SK-N-SH (cell line): ENCODE data around the gene KMT5C. TPM values are rescaled to one million over a fixed set of nuclear protein-coding genes. Genes with fewer than 3 reads are reported as not detected.
A peak's percentile ranks its signal among the peaks of the same experiment; 100 is the strongest.

Experiments used
- CTCF ChIA-PET: fragments of 300-600, 350-600 bp; formaldehyde crosslinking; extraction: SDS; loops from one replicate; lab custom pipeline; 2021; lab: Yijun Ruan, JAX
- POLR2A ChIA-PET: fragments of 350-600 bp; sonication (Branson Sonifier 250); formaldehyde crosslinking; extraction: SDS; loops from one replicate; lab custom pipeline; 2020; ENCODE audit warnings: antibody characterized with exemption, inconsistent platforms; lab: Yijun Ruan, JAX
- DNase-seq: peaks from one replicate; pipeline ENCODE4 v3.0.0; 2012
- H2AFZ ChIP-seq: fragments of 200-600 bp; sonication (generic); 2 replicates; pipeline ENCODE4 v1.8.1; 2016; ENCODE audit warnings: antibody characterized with exemption, mild to moderate bottlenecking, low read depth
- H3F3A ChIP-seq: fragments of 200-600 bp; sonication (generic); replicated peaks from 2 replicates; pipeline ENCODE3; 2016; ENCODE audit warnings: antibody characterized with exemption, mild to moderate bottlenecking; ENCODE audit not compliant: insufficient read depth
- H3K27ac ChIP-seq, 2 experiments: fragments of 200-500 bp in 1 of 2; fragments of 200-600 bp in 1 of 2; sonication (Bioruptor generic) in 1 of 2; sonication (generic), shearing (Covaris generic) in 1 of 2; 2 replicates each; pipeline versions ENCODE4 v1.5.1 to v1.6.1; 2014 to 2016; ENCODE audit warnings: low read depth in 2 of 2, inconsistent platforms in 1 of 2, low read length in 1 of 2, mild to moderate bottlenecking in 1 of 2, mixed read lengths in 1 of 2
- H3K27me3 ChIP-seq: fragments of 200-600 bp; sonication (generic), shearing (Covaris generic); 2 replicates; pipeline ENCODE4 v1.6.1; 2016; ENCODE audit warnings: mixed run types; ENCODE audit not compliant: insufficient read depth
- H3K36me3 ChIP-seq, 2 experiments: fragments of 200-500 bp in 1 of 2; fragments of 200-600 bp in 1 of 2; sonication (Bioruptor generic) in 1 of 2; sonication (generic) in 1 of 2; replicated peaks in 1 of 2; 2 replicates each; pipeline versions ENCODE3 to v1.5.1; 2014 to 2016; ENCODE audit warnings: low read length in 1 of 2, mild to moderate bottlenecking in 1 of 2; ENCODE audit not compliant: insufficient read depth in 2 of 2, control insufficient read depth in 1 of 2
- H3K4me1 ChIP-seq, 2 experiments: fragments of 200-500 bp in 1 of 2; fragments of 200-600 bp in 1 of 2; sonication (Bioruptor generic) in 1 of 2; sonication (generic), shearing (Covaris generic) in 1 of 2; 2 replicates each; pipeline versions ENCODE4 v1.5.1 to v1.6.1; 2014 to 2016; ENCODE audit warnings: low read depth in 1 of 2, low read length in 1 of 2, mixed run types in 1 of 2; ENCODE audit not compliant: insufficient read depth in 2 of 2, control insufficient read depth in 1 of 2
- H3K4me2 ChIP-seq: fragments of 200-600 bp; sonication (generic), shearing (Covaris generic); 2 replicates; pipeline ENCODE4 v1.6.1; 2017; ENCODE audit warnings: mixed run types
- H3K4me3 ChIP-seq, 2 experiments: fragments of 200-500 bp in 1 of 2; fragments of 200-600 bp in 1 of 2; sonication (Bioruptor generic) in 1 of 2; sonication (generic), shearing (Covaris generic) in 1 of 2; 2 replicates each; pipeline versions ENCODE4 v1.5.1 to v1.8.1; 2014 to 2016; ENCODE audit warnings: low read depth in 2 of 2, inconsistent platforms in 1 of 2, low read length in 1 of 2, mild to moderate bottlenecking in 1 of 2, mixed read lengths in 1 of 2, moderate library complexity in 1 of 2
- H3K79me2 ChIP-seq: fragments of 200-600 bp; sonication (generic); 2 replicates; pipeline ENCODE4 v1.8.1; 2017; ENCODE audit warnings: mild to moderate bottlenecking; ENCODE audit not compliant: insufficient read depth
- H3K9ac ChIP-seq: fragments of 200-600 bp; sonication (generic); 2 replicates; pipeline ENCODE4 v1.6.1; 2017; ENCODE audit warnings: mixed run types
- H3K9me2 ChIP-seq: fragments of 200-600 bp; sonication (generic); 2 replicates; pipeline ENCODE4 v1.6.1; 2017; ENCODE audit warnings: mixed run types
- H3K9me3 ChIP-seq: fragments of 200-600 bp; sonication (generic); 2 replicates; pipeline ENCODE4 v1.6.1; 2017; ENCODE audit warnings: mixed run types, mild to moderate bottlenecking, moderate library complexity
- H4K20me1 ChIP-seq: fragments of 200-600 bp; sonication (generic); 2 replicates; pipeline ENCODE4 v1.6.1; 2017; ENCODE audit warnings: mild to moderate bottlenecking, mixed run types; ENCODE audit not compliant: insufficient read depth
- CTCF ChIP-seq: fragments of 200-600 bp; sonication (generic); IDR thresholded peaks from 2 replicates; pipeline ENCODE4 v1.6.1; 2017; ENCODE audit warnings: antibody characterized with exemption, mild to moderate bottlenecking, moderate library complexity
- FOSL2 ChIP-seq: IDR thresholded peaks from 2 replicates; pipeline ENCODE4 v1.4.0; 2012; ENCODE audit warnings: low read depth, mild to moderate bottlenecking, moderate library complexity, borderline replicate concordance
- FOXJ3 ChIP-seq: sonication (generic); formaldehyde crosslinking; IDR thresholded peaks from 2 replicates; pipeline ENCODE4 v1.5.1; 2020; ENCODE audit warnings: mild to moderate bottlenecking, missing genetic modification reagents
- IRF3 ChIP-seq: fragments of 150-350 bp; IDR thresholded peaks from 2 replicates; pipeline ENCODE4 v1.6.1; 2016; ENCODE audit warnings: mild to moderate bottlenecking, low read depth, low read length
- JUND ChIP-seq: IDR thresholded peaks from 2 replicates; pipeline ENCODE4 v1.4.0; 2012
- MEF2A ChIP-seq: IDR thresholded peaks from 2 replicates; pipeline ENCODE4 v1.4.0; 2012; ENCODE audit warnings: low read depth, borderline replicate concordance
- MXI1 ChIP-seq: IDR thresholded peaks from 2 replicates; pipeline ENCODE4 v1.6.1; 2012; ENCODE audit warnings: mild to moderate bottlenecking, low read depth, low read length, improper control_type of control experiment
- NRF1 ChIP-seq: IDR thresholded peaks from 2 replicates; pipeline ENCODE4 v1.6.1; 2012; ENCODE audit warnings: low read depth, mild to moderate bottlenecking, low read length
- RCOR1 ChIP-seq: fragments of 150-350 bp; IDR thresholded peaks from 2 replicates; pipeline ENCODE4 v1.6.1; 2017; ENCODE audit warnings: antibody characterized with exemption, low read length
- RXRA ChIP-seq: IDR thresholded peaks from 2 replicates; pipeline ENCODE4 v1.4.0; 2012; ENCODE audit warnings: low read depth, mild to moderate bottlenecking, borderline replicate concordance
- TEAD4 ChIP-seq: IDR thresholded peaks from 2 replicates; pipeline ENCODE4 v1.4.0; 2012; ENCODE audit warnings: mild to moderate bottlenecking, borderline replicate concordance; ENCODE audit not compliant: insufficient read depth
- USF1 ChIP-seq: IDR thresholded peaks from 2 replicates; pipeline ENCODE4 v1.4.0; 2012; ENCODE audit warnings: low read depth, borderline replicate concordance
- YY1 ChIP-seq: IDR thresholded peaks from 2 replicates; pipeline ENCODE4 v1.4.0; 2012; ENCODE audit warnings: low read depth, mild to moderate bottlenecking
- ZBTB33 ChIP-seq: IDR thresholded peaks from 2 replicates; pipeline ENCODE4 v1.4.0; 2012; ENCODE audit warnings: low read depth, borderline replicate concordance
- WGBS: methylation state at CpG from one replicate; pipeline ENCODE4 v1.1.6; 2017; ENCODE audit warnings: low lambda C conversion rate; 5-methylcytosine and 5-hydroxymethylcytosine counted together
- polyA plus RNA-seq, 3 experiments: library from polyadenylated mRNA; depleted of rRNA; stranded (reverse); fragments of >200 nt; gene quantifications; 2 replicates each; pipeline ENCODE4 v1.2.3, GENCODE V29; 2012

Gene KMT5C
- polyA plus RNA-seq, 1 of the 3 experiments (the other 2 are of a cell fraction): 14.0 TPM

- peaks cover 48% of the 10 kb centered on the region for H3K79me2 ChIP-seq
These were observed 50.0 kb downstream of the KMT5C start for GRCh38 chr19:55389386-55390317.

GRCh38 chr19:55390461-55390880, 50.8 kb downstream of the KMT5C start:
- ChIA-PET CTCF (interaction anchor here (0.7 to 5.3 kb wide), 8 partner anchors 13 to 249 kb away, joined by 3 to 22 read pairs (median 4); no protein-coding TSS in a partner anchor), POLR2A (interaction anchor here (0.5 to 4.5 kb wide), 4 partner anchors 9 to 163 kb away, joined by 3 to 33 read pairs (median 6); partner anchors contain the start of gene UBE2S)
- DNase-seq: no peak
- WGBS: 86% methylated on average over 7 of the region's 7 CpGs
- peaks cover 65% of the 10 kb centered on the region for H4K20me1 ChIP-seq
- no peaks in the 10 kb centered on the region for H3K9me2 ChIP-seq
- 0 out of 2 replicates have a peak overlapping the region, but pooled peaks have one; percentile 100 for H3K4me2 ChIP-seq
- peaks cover 19 to 42% of the 10 kb centered on the region in 2 experiments; a peak in 3 of 4 replicates for H3K4me1 ChIP-seq
- peak overlapping the region in 1 of 2 experiments; percentile 11; a peak in 1 of 4 replicates for H3K27ac ChIP-seq
- peaks cover 43 to 45% of the 10 kb centered on the region in 2 experiments for H3K36me3 ChIP-seq
- H3F3A ChIP-seq: peaks cover 37% of the 10 kb centered on the region
- peaks cover 48% of the 10 kb centered on the region for H3K79me2 ChIP-seq
- H3K9ac ChIP-seq: no peak overlapping the region
- no peak overlapping the region for H2AFZ ChIP-seq
- no peak overlapping the region for H3K4me3 ChIP-seq
- no peaks in the 10 kb centered on the region for H3K9me3 ChIP-seq
- no peaks in the 10 kb centered on the region for H3K27me3 ChIP-seq
- TF ChIP-seq YY1: no peak
- TF ChIP-seq RCOR1: no peak
- TF ChIP-seq MEF2A: no peak
- no peak for TF ChIP-seq ZBTB33
- no peak for TF ChIP-seq USF1
- no peak for TF ChIP-seq FOSL2
- TF ChIP-seq FOXJ3: no peak
- TF ChIP-seq CTCF: no peak
- no peak for TF ChIP-seq IRF3

More at GRCh38 chr19:55389386-55390317, 50.0 kb downstream of the KMT5C start:
- TF ChIP-seq NRF1 (no peak), TEAD4 (no peak), MXI1 (no peak), FOXJ3 (no peak), ZBTB33 (no peak), RXRA (no peak), JUND (no peak)
- H3K9me2 ChIP-seq: no peaks in the 10 kb centered on the region
- H3K4me2 ChIP-seq: peak overlapping the region; percentile 100
- peaks cover 65% of the 10 kb centered on the region for H4K20me1 ChIP-seq
- peaks cover 43 to 45% of the 10 kb centered on the region in 2 experiments for H3K36me3 ChIP-seq
- WGBS: 86% methylated on average over 15 of the region's 21 CpGs
- H3K4me3 ChIP-seq: no peak overlapping the region; a peak in 1 of 4 replicates
- H3K27me3 ChIP-seq: no peaks in the 10 kb centered on the region
- ChIA-PET CTCF (interaction anchor here (1.1 to 5.3 kb wide), 7 partner anchors 10 to 248 kb away, joined by 3 to 22 read pairs (median 5); no protein-coding TSS in a partner anchor), POLR2A (interaction anchor here (0.5 to 4.5 kb wide), 4 partner anchors 10 to 162 kb away, joined by 3 to 33 read pairs (median 6); partner anchors contain the start of gene UBE2S)
- H3K27ac ChIP-seq: peak overlapping the region in 1 of 2 experiments; percentile 30; a peak in 1 of 4 replicates
- H2AFZ ChIP-seq: no peak overlapping the region
- H3K9me3 ChIP-seq: no peaks in the 10 kb centered on the region
- peaks cover 23 to 47% of the 10 kb centered on the region in 2 experiments; a peak in 3 of 4 replicates for H3K4me1 ChIP-seq
- H3F3A ChIP-seq: peaks cover 40% of the 10 kb centered on the region
- H3K9ac ChIP-seq: no peak overlapping the region
- DNase-seq: no peak
